Motor neuron (in vitro differentiated cells): ENCODE measurements around the gene KIF2A. TPM values are rescaled to one million over a fixed set of nuclear protein-coding genes. Genes with fewer than 3 reads are reported as not detected.

ENCODE experiments used
- ATAC-seq, 8 experiments: fragments of 200-7000 bp; cut with Tn5 transposase; replicated peaks in 6 of 8; 2 replicates each; pipeline ENCODE4 v1.8.0; 2021; ENCODE audit warnings: mild to moderate bottlenecking in 8 of 8, moderate library complexity in 8 of 8
- H3K27ac ChIP-seq, 2 donors: fragments of 250-450 bp; sonication (Bioruptor Pico); 2 replicates each; pipeline ENCODE4 v1.9.0; 2021; ENCODE audit warnings: antibody characterized with exemption in 2 of 2, mild to moderate bottlenecking in 2 of 2, moderate library complexity in 1 of 2
- H3K4me1 ChIP-seq, 2 donors: fragments of 250-450 bp; sonication (Bioruptor Pico); replicated peaks in 1 of 2; 2 replicates each; pipeline ENCODE4 v1.6.1; 2021; ENCODE audit warnings: antibody characterized with exemption in 2 of 2, mild to moderate bottlenecking in 2 of 2, moderate library complexity in 1 of 2
- H3K4me3 ChIP-seq, 5 donors: fragments of 250-450 bp; sonication (Bioruptor Pico); 2 replicates each; pipeline ENCODE4 v1.9.0; 2021; ENCODE audit warnings: antibody characterized with exemption in 5 of 5, mild to moderate bottlenecking in 5 of 5, moderate library complexity in 4 of 5
- WGBS, 10 experiments: fragments of 450-650 bp; shearing (Covaris generic); methylation state at CpG; one replicate each; pipeline ENCODE4 v1.0.0; 2022; 5-methylcytosine and 5-hydroxymethylcytosine counted together
- in situ Hi-C, 9 experiments: fragments of 400-800 bp; cut with MboI; loops; one replicate each; pipeline ENCODE4 v1.15.0; 2021; ENCODE audit warnings: low sequenced_read_pairs in 9 of 9, low pct_unique_long_range_greater_than_20kb in 2 of 9; ENCODE audit not compliant: unreplicated experiment in 9 of 9
- total RNA-seq, 8 experiments: library from RNA; unstranded; fragments of 300-600 nt; gene quantifications; 2 replicates each; pipeline versions ENCODE4 v1.2.3 to v1.2.4, GENCODE V29; 2022

KIF2A gene
- 100 to 1,000 TPM in 1 of 8 experiments, 10 to 100 TPM in 7; 40.2 to 104 (median 65.4) TPM for total RNA-seq

DNA sequence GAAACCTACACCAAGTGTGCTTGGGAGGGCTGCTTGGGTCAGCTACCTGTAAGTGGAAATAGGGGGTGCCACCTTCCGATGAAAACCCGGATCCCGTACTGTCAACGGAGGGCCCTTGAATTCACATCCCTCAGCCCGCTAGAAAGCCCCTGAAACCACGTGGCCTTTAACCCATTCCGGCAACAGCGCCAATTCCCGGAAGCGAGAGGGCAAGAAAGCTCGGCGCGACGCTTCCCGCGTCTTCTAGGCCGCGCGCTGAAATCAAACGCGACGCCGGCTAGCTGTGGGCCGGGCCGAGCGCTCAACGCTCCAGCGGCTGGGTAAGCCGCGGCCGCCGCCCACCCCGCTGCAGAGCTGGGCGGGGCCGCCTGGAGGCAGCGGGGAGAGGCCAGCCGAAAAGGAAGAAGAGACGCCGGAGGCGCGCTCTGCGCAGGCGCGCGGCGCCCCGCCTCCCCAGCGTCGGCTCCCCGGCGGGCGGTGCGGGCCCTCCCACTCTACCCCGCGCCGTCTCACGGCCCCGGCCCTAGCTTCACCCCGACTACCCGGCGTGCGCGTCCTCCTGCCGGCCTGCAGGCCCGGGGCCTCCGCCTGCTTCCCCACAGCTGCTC, at the start of gene KIF2A:
Gene KIF2A (plus strand): TSS at position 492 of the 608 bp plus-strand sequence. CDS start 267 bp downstream, outside the sequence.
- H3K27ac ChIP-seq = peak within 1 kb of the TSS; percentile 90
- in situ Hi-C loops = no loop called here
- WGBS, 10 experiments = 0 to 2% (median 0%) methylated on average over 1 to 7 of the region's 66 CpGs; no CpG with 5 or more reads in 4 of the 10 experiments
- peaks cover 7 to 8% of the 10 kb centered on the region in 2 donors for H3K4me1 ChIP-seq
- peak within 1 kb of the TSS; percentile 63 to 96 (median 74) for H3K4me3 ChIP-seq
- peak; percentile 85 to 92 (median 91) for ATAC-seq

DNA sequence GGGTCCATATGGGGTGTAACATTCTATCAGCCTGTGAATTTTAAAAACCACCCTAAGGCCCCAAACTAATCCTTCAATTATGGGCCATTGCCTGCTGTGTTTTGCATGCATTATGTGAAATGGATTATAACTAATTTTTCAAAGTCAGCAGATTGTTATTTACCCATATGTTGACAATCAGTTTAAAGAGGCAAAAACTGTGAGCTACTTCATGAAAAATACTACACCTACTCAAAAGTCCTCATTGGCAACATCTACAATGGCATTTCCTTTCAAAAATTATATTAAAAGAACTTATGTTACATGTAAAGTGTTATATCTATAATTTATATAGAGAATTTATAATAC, 49.0 kb upstream of the KIF2A start:
- ATAC-seq = no peak
- Histone ChIP-seq H3K4me3 (no peak overlapping the region), H3K4me1 (peaks cover 4 to 9% of the 10 kb centered on the region in 2 donors), H3K27ac (peak overlapping the region in 1 of 2 donors; percentile 53)
- in situ Hi-C loops = no loop called here

DNA sequence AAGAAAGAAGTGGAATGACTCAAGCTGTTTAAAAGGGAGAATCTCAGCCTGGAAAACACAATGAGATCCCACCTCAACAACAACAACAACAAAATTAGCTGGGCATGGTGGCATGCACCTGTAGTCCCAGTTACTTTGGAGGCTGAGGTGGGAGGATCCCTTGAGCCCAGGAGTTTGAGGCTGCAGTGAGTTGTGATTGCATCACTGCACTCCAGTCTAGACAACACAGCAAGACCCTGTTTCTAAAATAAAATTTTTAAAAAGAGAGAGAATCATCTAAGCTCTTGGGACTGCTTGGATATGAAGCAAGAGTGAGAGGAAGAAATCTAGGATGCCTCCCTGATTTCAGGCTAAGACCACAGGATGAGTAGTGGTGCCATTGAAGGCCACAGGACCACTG, 47.4 kb upstream of the KIF2A start:
- in situ Hi-C loops = no loop called here
- H3K4me3 ChIP-seq = no peak overlapping the region
- peaks cover 4 to 9% of the 10 kb centered on the region in 2 donors for H3K4me1 ChIP-seq
- no peak for ATAC-seq
- H3K27ac ChIP-seq = no peak overlapping the region

DNA sequence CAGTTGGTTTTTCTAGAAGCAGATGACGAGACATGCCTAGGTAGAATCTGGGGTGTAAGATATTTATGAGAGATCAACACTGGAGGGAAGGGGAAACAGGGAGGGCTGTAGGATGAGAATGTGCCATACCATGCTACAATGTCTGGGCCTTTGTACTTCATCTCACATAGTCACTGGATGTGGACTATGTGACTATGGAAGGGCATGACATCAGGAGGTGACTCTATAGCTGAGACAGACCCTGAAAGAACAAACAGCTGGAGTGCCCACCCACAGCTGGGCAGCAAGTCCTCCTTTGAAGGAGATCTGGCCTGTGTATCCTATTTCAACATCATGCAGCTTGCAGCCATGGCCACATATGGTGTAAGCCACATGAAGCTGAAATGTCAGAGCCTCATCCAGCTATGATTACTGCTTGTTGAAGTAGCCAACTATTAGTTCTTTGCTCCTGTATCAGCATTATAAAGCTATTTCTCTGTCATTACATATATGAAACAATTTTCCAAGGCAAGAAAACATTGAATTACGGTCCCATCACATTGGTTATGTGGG, 46.2 kb upstream of the KIF2A start:
- ATAC-seq = no peak
- Histone ChIP-seq H3K27ac (no peak overlapping the region), H3K4me1 (peaks cover 4 to 9% of the 10 kb centered on the region in 2 donors), H3K4me3 (no peak overlapping the region)
- in situ Hi-C loops = no loop called here
- WGBS, 10 experiments = 41 to 100% (median 87%) methylated on average over 1 to 2 of the region's 2 CpGs; no CpG with 5 or more reads in 2 of the 10 experiments

DNA sequence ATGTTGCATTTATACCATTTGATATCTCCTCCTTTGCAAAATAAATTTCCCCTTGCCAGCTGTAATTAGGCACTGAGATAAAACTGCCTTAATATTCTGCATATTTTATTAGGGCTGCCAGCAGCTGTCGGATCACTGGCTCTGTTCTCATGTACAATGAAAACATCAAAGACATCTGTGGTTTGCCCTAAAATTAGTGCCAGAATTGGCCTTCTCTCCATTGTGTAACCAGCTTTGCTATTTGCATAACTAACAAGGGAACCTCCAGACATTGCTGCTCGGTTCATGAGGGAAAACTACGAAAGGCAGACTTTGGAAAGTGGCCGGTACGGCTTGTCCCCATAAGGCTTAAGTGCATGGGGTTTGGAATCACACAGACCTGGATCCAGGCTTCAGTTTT, 45.5 kb upstream of the KIF2A start:
- in situ Hi-C loops = no loop called here
- no peak for ATAC-seq
- Histone ChIP-seq H3K4me3 (no peak overlapping the region), H3K4me1 (peaks cover 4 to 9% of the 10 kb centered on the region in 2 donors), H3K27ac (no peak overlapping the region)
- 0 to 92% (median 8%) methylated on average over 1 to 5 of the region's 5 CpGs; no CpG with 5 or more reads in 1 of the 10 experiments for WGBS, 10 experiments

DNA sequence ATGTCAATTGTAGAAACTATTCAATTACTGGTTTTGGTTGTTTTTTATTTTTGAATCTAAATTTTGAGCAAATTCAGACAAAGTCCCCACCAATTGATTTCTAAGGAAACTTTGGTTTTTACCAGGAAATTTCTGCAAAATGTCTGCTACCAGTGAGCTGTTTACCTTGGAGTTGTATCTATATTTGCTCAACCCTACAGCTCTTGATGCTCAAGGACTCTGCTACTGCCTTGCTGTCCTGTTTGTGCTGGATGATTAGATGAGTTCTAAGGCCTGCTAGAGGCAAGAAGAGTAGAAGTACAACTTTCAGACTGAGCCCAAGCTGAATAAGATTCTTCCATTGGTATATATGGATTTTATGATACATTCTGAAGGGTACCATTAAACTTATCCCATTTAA, 42.6 kb upstream of the KIF2A start:
- no peak for ATAC-seq
- Histone ChIP-seq H3K4me3 (no peak overlapping the region), H3K4me1 (no peaks in the 10 kb centered on the region), H3K27ac (no peak overlapping the region)
- in situ Hi-C loops = no loop called here

DNA sequence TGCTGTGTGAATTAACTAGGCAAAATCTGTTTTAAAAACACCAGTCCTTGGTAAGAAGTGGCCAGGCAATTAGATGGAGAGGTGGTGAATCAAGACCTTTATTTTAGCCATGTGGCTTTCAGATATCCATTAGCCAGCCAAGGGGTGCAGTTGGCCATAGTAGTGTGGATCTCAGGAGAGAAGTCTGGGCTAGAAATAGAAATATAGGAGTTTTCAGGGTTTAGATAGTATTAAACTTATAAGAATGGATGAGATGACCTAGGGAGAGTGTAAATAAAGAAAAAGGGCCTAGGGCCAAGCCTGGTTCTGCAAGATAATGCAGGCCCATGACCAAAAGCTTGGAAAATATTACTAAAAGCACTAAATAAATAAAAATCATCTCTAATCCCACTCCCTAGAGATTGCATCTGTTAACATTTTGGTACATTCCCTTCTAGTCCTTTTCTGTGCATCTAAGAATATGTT, 40.3 kb upstream of the KIF2A start:
- in situ Hi-C loops = no loop called here
- ATAC-seq = peak in 1 of 8 experiments; percentile 17
- no peak overlapping the region for H3K27ac ChIP-seq
- H3K4me3 ChIP-seq = no peak overlapping the region
- H3K4me1 ChIP-seq = no peaks in the 10 kb centered on the region

DNA sequence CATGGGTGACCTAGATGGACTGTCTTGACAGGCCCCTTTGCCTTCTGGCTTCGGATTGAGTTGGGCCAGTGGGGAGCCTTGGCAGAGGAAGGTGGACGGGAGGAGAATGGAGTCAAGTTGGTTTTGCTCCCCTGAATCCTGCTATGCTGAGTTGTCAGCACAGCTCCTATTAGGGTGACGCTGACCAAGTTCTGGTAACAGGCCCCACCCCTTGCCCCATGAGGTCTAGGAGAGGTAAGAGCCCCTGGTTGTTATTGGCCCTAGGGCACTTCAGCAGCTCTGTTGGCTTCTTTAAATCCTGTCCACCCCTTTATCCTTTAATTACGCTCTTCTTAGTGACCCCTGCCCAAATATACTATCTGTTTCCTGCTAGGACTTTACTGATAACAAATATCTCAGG, 39.4 kb upstream of the KIF2A start:
- ATAC-seq = no peak
- no peak overlapping the region for H3K4me3 ChIP-seq
- H3K27ac ChIP-seq = no peak overlapping the region
- 53 to 100% (median 90%) methylated on average over 1 to 4 of the region's 4 CpGs; no CpG with 5 or more reads in 2 of the 10 experiments for WGBS, 10 experiments
- in situ Hi-C loops = no loop called here
- no peaks in the 10 kb centered on the region for H3K4me1 ChIP-seq

DNA sequence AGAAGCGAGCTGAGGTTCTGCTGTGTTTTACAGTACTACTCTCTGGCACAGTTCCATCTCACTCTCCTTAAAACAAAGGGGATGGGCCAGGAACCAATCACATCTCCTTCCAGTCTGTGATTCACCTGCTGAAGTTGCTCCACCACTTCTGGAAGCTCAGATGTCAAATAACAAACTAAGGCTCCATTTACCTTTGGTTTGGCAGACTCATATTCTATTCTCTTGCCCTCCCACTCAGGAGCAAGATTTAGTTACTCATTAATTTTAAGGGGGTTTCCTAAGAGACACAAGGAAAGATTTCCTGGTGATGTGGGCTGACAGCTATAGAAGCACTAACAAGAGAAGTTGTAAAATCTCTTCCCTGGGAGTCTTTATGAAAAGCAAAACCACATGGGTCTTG, 37.8 kb upstream of the KIF2A start:
- Histone ChIP-seq H3K4me1 (no peaks in the 10 kb centered on the region), H3K27ac (no peak overlapping the region), H3K4me3 (no peak overlapping the region)
- WGBS, 10 experiments = 17 to 83% (median 37%) methylated on average over 1 of the region's 1 CpG; no CpG with 5 or more reads in 6 of the 10 experiments
- ATAC-seq = no peak
- in situ Hi-C loops = no loop called here

DNA sequence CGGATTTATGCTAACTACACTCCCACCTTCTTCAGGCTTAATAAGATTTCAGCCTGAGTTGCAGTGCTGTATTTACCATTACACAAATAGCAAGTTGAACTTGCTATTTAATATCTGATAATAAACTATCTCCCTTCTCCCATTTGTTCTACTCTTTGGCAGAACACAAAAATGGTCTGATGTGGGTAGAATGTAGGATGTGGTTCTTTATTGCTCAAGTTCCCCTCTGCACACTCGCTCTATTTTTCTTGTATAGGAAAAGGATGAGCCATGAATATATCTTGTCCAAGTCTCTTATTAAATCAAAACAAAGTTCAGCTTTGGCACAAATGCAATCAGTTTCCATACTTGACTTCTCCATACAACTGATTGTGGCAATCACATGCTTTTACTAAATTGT, 37.2 kb upstream of the KIF2A start:
- Histone ChIP-seq H3K27ac (no peak overlapping the region), H3K4me1 (no peaks in the 10 kb centered on the region), H3K4me3 (no peak overlapping the region)
- 0 to 100% (median 59%) methylated on average over 1 to 2 of the region's 2 CpGs; no CpG with 5 or more reads in 2 of the 10 experiments for WGBS, 10 experiments
- ATAC-seq = no peak
- in situ Hi-C loops = no loop called here

DNA sequence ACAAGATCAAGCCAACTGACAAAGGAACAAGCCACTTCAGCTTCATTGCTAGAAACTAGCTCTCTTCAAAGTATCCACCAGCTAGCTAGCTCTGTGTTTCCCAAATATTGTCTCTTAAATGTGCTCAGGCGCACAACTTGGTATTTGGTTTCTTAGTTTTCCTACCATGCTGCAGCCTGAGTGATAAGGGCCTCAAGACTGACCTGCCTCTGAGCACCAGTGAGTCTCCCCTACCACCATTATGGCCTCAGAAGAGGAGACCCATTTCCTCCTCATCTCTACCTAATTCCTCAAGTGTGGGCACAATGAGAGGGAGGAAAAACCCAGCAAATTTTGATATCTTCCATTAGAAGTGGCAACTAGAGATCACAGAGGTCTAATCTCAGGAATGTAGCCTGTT, 34.6 kb upstream of the KIF2A start:
- WGBS, 10 experiments = 0 to 100% (median 100%) methylated on average over 1 of the region's 1 CpG; no CpG with 5 or more reads in 4 of the 10 experiments
- no peak for ATAC-seq
- in situ Hi-C loops = no loop called here
- Histone ChIP-seq H3K4me3 (no peak overlapping the region), H3K27ac (no peak overlapping the region), H3K4me1 (no peaks in the 10 kb centered on the region)

DNA sequence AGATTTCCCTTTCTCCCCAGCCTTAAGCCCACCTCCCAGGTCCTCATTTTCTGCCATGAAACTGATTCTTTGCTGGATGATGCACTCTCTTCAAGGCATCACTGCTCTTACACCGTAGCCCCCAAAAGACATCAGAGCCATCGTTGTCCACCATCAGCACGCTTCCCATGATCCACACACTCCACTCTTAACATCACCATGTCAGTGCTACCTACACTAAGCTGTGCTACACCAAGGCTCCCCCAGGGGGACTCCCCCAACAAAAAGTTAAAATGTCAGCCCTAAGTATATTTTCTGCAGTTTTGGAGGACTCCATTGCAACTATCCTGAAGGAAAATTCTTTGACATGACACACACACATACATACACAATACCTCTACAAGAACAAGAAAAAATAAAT, 34.1 kb upstream of the KIF2A start:
- ATAC-seq = no peak

DNA sequence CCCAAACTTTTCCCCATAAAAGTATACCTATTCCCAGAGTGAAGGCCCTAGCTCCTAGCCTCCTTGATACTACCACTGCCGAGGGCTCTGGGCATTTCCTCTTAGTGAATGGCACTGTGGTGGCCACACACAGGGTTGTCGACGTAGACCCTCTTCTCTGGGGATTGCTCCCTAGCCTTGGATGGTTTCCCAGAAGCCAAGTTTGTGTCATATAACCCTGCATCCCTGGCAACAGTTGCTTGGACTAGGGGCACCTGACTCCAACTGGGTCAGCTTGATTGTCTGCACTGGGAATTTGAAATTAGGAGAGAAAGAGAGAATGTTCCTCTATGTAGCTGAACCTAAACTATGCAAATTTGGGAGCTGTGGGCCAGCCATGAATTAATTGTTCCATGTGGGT, 32.3 kb upstream of the KIF2A start:
- WGBS, 10 experiments = 90 to 100% (median 93%) methylated on average over 1 to 2 of the region's 3 CpGs; no CpG with 5 or more reads in 7 of the 10 experiments
- Histone ChIP-seq H3K27ac (no peak overlapping the region), H3K4me3 (no peak overlapping the region), H3K4me1 (no peaks in the 10 kb centered on the region)
- ATAC-seq = peak in 1 of 8 experiments; percentile 83
- in situ Hi-C loops = no loop called here

More for the DNA sequence above, 34.1 kb upstream of the KIF2A start:
- H3K27ac ChIP-seq = no peak overlapping the region
- H3K4me3 ChIP-seq = no peak overlapping the region
- H3K4me1 ChIP-seq = no peaks in the 10 kb centered on the region
- in situ Hi-C loops = no loop called here
- 0 to 100% (median 83%) methylated on average over 1 to 3 of the region's 3 CpGs; no CpG with 5 or more reads in 5 of the 10 experiments for WGBS, 10 experiments

DNA sequence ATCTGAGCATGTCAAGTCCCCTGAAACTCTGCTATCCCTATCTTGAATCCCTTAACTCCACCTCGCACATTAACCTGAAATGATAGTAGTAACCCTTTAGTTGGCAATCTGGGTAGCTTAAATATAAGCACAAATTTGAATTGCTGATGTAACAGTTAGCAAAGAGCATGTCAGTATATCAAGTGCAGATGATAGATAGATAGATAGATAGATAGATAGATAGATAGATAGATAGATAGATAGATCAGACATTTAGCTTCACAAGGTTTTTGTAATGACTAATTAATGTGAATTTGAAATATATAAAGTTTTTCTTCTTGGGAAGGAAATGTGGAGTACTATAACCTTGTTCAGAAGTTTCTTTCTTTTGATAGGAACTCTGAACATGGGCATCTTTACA, 30.4 kb upstream of the KIF2A start:
- WGBS, 10 experiments = 0 to 100% (median 92%) methylated on average over 1 of the region's 1 CpG; no CpG with 5 or more reads in 2 of the 10 experiments
- H3K4me1 ChIP-seq = no peaks in the 10 kb centered on the region
- no peak for ATAC-seq
- H3K4me3 ChIP-seq = no peak overlapping the region
- H3K27ac ChIP-seq = no peak overlapping the region
- in situ Hi-C loops = no loop called here
